Measurements from ENCODE around the gene C3.
A peak's percentile ranks its signal among the peaks of the same experiment; 100 is the strongest.
"Not testable (repeated sequence)": the region's sequence is repeated elsewhere in the genome, so short reads cannot be mapped to it uniquely, and the experiment has no call there.

C3 gene

GRCh38 chr19:6750062-6750461 lies 29.6 kb upstream of the C3 start:
- in situ Hi-C loops (cut with MboI; ENCODE audit: low pct_unique_long_range_greater_than_20kb, low sequenced_read_pairs), result no loop called here
- DNase-seq, result no peak

GRCh38 chr19:6748543-6748942 lies 28.1 kb upstream of the C3 start:
- in situ Hi-C loops (cut with MboI; ENCODE audit: low pct_unique_long_range_greater_than_20kb, low sequenced_read_pairs); DNase-seq: not testable (repeated sequence)

GRCh38 chr19:6745965-6746364 lies 25.5 kb upstream of the C3 start:
- DNase-seq, result no peak
- in situ Hi-C loops (cut with MboI; ENCODE audit: low pct_unique_long_range_greater_than_20kb, low sequenced_read_pairs), result no loop called here

- no peak for DNase-seq
- in situ Hi-C loops (cut with MboI; ENCODE audit: low pct_unique_long_range_greater_than_20kb, low sequenced_read_pairs), result no loop called here
Observed at GRCh38 chr19:6744381-6745301, 24.2 kb upstream of the C3 start.

GRCh38 chr19:6743714-6744380 lies 23.4 kb upstream of the C3 start:
- DNase-seq, result no peak
- in situ Hi-C loops (cut with MboI; ENCODE audit: low pct_unique_long_range_greater_than_20kb, low sequenced_read_pairs), result no loop called here

- DNase-seq, result no peak
- in situ Hi-C loops (cut with MboI; ENCODE audit: low pct_unique_long_range_greater_than_20kb, low sequenced_read_pairs), result no loop called here
Observed at GRCh38 chr19:6743066-6743465, 22.6 kb upstream of the C3 start.

- DNase-seq, result no peak
- in situ Hi-C loops (cut with MboI; ENCODE audit: low pct_unique_long_range_greater_than_20kb, low sequenced_read_pairs), result no loop called here
Observed at GRCh38 chr19:6740589-6741343, 20.3 kb upstream of the C3 start.

- in situ Hi-C loops (cut with MboI; ENCODE audit: low pct_unique_long_range_greater_than_20kb, low sequenced_read_pairs), result no loop called here
- DNase-seq, result peak; percentile 41
Observed at GRCh38 chr19:6739883-6740588, 19.6 kb upstream of the C3 start.

- DNase-seq, result peak; percentile 63
- in situ Hi-C loops (cut with MboI; ENCODE audit: low pct_unique_long_range_greater_than_20kb, low sequenced_read_pairs), result no loop called here
Observed at GRCh38 chr19:6739390-6739882, 19.0 kb upstream of the C3 start, which contains the start of gene TRIP10. TRIP10 (plus strand) TSS chr19:6739680; CDS start chr19:6739762, 82 bp downstream.

GRCh38 chr19:6738787-6739389 lies 18.4 kb upstream of the C3 start:
- no peak for DNase-seq
- in situ Hi-C loops (cut with MboI; ENCODE audit: low pct_unique_long_range_greater_than_20kb, low sequenced_read_pairs), result no loop called here

- DNase-seq, result peak; percentile 88
- in situ Hi-C loops (cut with MboI; ENCODE audit: low pct_unique_long_range_greater_than_20kb, low sequenced_read_pairs), result no loop called here
Observed at GRCh38 chr19:6737873-6738786, 17.7 kb upstream of the C3 start.

GRCh38 chr19:6737284-6737872 lies 16.9 kb upstream of the C3 start, which contains the start of gene GPR108:
GPR108 (minus strand) TSS chr19:6737580; CDS start chr19:6737576, 4 bp downstream.
- in situ Hi-C loops (cut with MboI; ENCODE audit: low pct_unique_long_range_greater_than_20kb, low sequenced_read_pairs), result no loop called here
- DNase-seq, result peak; percentile 100

GRCh38 chr19:6736917-6737283 lies 16.4 kb upstream of the C3 start:
- in situ Hi-C loops (cut with MboI; ENCODE audit: low pct_unique_long_range_greater_than_20kb, low sequenced_read_pairs), result no loop called here
- DNase-seq, result no peak

- peak; percentile 85 for DNase-seq
- in situ Hi-C loops (cut with MboI; ENCODE audit: low pct_unique_long_range_greater_than_20kb, low sequenced_read_pairs), result no loop called here
Observed at GRCh38 chr19:6736169-6736916, 15.9 kb upstream of the C3 start.

- no peak for DNase-seq
- in situ Hi-C loops (cut with MboI; ENCODE audit: low pct_unique_long_range_greater_than_20kb, low sequenced_read_pairs), result no loop called here
Observed at GRCh38 chr19:6735181-6735911, 14.9 kb upstream of the C3 start.

All from KBM-7 (cell line).